ENCODE data around the gene CYP19A1. TPM values are rescaled to one million over a fixed set of nuclear protein-coding genes. Genes with fewer than 3 reads are reported as not detected.

Gene CYP19A1
- total RNA-seq, 1 experiment from 2014 or later: not detected

DNA sequence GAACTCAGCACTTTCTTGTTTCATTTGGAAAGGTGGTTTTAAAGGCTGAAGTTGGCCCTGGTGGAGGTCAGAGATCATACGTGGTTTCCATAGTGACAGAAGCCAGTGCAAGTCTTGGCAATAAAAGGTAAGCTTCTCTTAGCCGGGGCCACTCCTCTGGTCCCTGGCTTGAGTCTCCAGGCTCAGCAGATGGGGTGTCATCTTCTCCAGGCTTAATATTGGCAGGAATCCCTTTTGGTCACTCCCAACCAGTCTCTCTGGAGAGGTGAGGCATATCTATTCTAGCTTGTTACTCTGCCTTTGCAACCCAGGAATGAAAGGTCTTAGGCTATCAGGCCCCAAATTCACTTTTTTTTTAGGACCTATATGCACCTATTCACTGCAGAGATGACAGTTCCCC, 4.8 kb downstream of the CYP19A1 start:
- H3K9me2 ChIP-seq (ENCODE audit: insufficient read depth): no peaks in the 10 kb centered on the region
- intact Hi-C loops (cut with micrococcal nuclease): no loop called here
- POLR2A ChIA-PET: no interaction called here

More for the DNA sequence above, 4.8 kb downstream of the CYP19A1 start:
- Histone ChIP-seq H3K9ac (ENCODE audit: low read length) (no peak overlapping the region), H3K27me3 (ENCODE audit: insufficient read depth, low read length) (no peaks in the 10 kb centered on the region; the same call in 1 of the 2 replicates), H4K20me1 (ENCODE audit: insufficient read depth) (no peaks in the 10 kb centered on the region), H3K4me1 (ENCODE audit: control insufficient read depth in 1 of 2, insufficient read depth in 2 of 2, low read length in 2 of 2) (no peaks in the 10 kb centered on the region), H2AFZ (ENCODE audit: low read depth, low read length, poor library complexity, severe bottlenecking) (no peak overlapping the region), H3K4me2 (ENCODE audit: low read length) (no peak overlapping the region), H3K79me2 (ENCODE audit: insufficient read depth, low read length) (no peaks in the 10 kb centered on the region), H3K4me3 (replicated peaks in 1 of 2; ENCODE audit: low read depth in 1 of 2, low read length in 2 of 2) (no peak overlapping the region), H3K27ac (ENCODE audit: low read depth, low read length) (no peak overlapping the region), H3K36me3 (ENCODE audit: control insufficient read depth in 1 of 2, insufficient read depth in 2 of 2, low read length in 2 of 2) (no peaks in the 10 kb centered on the region), H3K9me3 (ENCODE audit: control insufficient read depth in 1 of 2, insufficient read depth in 1 of 2, low read depth in 1 of 2, low read length in 2 of 2) (no peaks in the 10 kb centered on the region)
- ChIA-PET CTCF (no interaction called here), RAD21 (ENCODE audit: low non-redundant PET in 1 of 2, low total read pairs in 2 of 2, uncharacterized antibody in 2 of 2, unreplicated experiment in 2 of 2) (no interaction called here)
- DNase-seq (ENCODE audit: low read depth, low spot score) (no peak), ATAC-seq (no peak)
- no TSS peak for BruUV-seq (replicated peaks)
- no peak for TF ChIP-seq EGR1 (IDR thresholded peaks at IDR 0.05; ENCODE audit: low read depth)
- no peak for TF ChIP-seq YY1 (IDR thresholded peaks at IDR 0.05; ENCODE audit: extremely low read depth, insufficient replicate concordance, low read depth, low read length)
- TF ChIP-seq FOSL1 (IDR thresholded peaks at IDR 0.05; ENCODE audit: low read depth): no peak
- TF ChIP-seq ZNF274 (IDR thresholded peaks at IDR 0.05; ENCODE audit: low read depth, low read length): no peak
- TF ChIP-seq SRF (IDR thresholded peaks at IDR 0.05; ENCODE audit: low read depth): no peak
- TF ChIP-seq, protein P1, sequence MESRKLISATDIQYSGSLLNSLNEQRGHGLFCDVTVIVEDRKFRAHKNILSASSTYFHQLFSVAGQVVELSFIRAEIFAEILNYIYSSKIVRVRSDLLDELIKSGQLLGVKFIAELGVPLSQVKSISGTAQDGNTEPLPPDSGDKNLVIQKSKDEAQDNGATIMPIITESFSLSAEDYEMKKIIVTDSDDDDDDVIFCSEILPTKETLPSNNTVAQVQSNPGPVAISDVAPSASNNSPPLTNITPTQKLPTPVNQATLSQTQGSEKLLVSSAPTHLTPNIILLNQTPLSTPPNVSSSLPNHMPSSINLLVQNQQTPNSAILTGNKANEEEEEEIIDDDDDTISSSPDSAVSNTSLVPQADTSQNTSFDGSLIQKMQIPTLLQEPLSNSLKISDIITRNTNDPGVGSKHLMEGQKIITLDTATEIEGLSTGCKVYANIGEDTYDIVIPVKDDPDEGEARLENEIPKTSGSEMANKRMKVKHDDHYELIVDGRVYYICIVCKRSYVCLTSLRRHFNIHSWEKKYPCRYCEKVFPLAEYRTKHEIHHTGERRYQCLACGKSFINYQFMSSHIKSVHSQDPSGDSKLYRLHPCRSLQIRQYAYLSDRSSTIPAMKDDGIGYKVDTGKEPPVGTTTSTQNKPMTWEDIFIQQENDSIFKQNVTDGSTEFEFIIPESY (IDR thresholded peaks at IDR 0.05; ENCODE audit: extremely low read depth, insufficient replicate concordance, low read length): no peak
- no peak for TF ChIP-seq EZH2 (IDR thresholded peaks at IDR 0.05)
- TF ChIP-seq SP1 (IDR thresholded peaks at IDR 0.05; ENCODE audit: low read depth): no peak
- no peak for TF ChIP-seq CBX3 (IDR thresholded peaks at IDR 0.05; ENCODE audit: low read depth)
- no peak for TF ChIP-seq JUND (IDR thresholded peaks at IDR 0.05)
- TF ChIP-seq, protein P2, sequence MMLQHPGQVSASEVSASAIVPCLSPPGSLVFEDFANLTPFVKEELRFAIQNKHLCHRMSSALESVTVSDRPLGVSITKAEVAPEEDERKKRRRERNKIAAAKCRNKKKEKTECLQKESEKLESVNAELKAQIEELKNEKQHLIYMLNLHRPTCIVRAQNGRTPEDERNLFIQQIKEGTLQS (IDR thresholded peaks at IDR 0.05): no peak
